Measurements from ENCODE around the gene GDNF.

DNA sequence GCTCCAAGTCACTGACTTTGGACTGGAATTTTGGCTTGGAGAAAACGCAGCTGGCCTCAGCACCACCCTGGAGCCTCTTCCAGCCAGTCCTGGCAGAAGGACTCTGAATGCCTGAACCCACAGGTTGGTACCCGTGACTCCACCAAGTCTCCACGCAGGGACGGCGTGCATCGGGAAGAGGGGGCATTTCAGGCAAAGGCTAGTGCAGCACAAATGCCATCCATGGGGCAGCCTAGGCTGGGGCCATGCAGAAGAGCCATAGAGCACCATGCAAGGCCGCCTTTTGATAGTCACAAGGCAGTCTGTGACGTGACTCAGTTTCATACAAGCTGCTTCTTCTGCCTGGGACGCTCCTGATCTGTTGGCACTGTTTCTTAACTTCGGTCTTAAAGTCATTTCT lies 28.0 kb downstream of the GDNF start:
- TF ChIP-seq EZH2 (IDR thresholded peaks at IDR 0.05; ENCODE audit: low read depth) (no peak), CTCF (conservative IDR thresholded peaks at IDR 0.05) (no peak)
